ENCODE data around the gene SCN1B. TPM values are rescaled to one million over a fixed set of nuclear protein-coding genes. Genes with fewer than 3 reads are reported as not detected.

The SCN1B gene
- total RNA-seq, 4 donors from 2014 or later: 8.3 to 15.7 (median 12.8) TPM

DNA sequence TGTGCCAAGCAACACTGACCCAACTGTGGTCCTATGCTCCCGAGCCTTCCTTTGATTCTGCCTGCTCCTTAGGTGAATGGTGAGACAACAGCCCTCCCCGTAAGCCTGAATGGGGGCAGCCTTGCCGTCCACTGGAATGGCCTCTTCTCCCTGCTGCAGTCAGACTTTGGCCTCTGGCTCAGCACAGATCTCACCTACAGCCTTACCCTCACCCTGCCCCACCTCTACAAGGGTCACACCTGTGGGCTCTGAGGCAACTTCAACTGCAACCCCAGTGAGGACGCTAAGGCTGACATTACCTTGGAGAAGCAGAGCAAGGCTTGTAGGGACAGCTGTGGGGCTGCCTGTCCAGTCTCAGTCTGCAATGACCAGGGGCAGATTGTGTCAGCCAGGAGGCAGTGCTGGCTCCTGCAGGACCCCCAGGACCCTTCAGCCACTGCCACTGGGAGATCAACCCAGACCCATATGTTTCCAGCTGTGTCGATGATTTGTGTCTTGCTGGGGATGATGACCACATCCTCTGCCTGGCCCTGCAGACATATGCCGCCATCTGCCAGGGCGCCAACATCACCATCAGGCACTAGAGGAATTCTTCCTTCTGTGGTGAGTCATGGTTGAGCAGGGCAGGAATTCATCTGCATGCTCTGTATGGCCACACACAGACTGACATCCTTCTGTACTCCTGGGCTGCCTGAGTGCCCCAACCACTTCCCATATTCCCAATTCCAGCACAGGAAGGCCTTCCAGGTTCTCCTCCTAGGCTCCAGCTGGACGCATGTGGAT, 58.1 kb downstream of the SCN1B start:
- no peak overlapping the region for H3K27ac ChIP-seq (replicated peaks in 1 of 4)
- H3K27me3 ChIP-seq: peaks cover 0 to 47% (median 10%) of the 10 kb centered on the region in 4 donors
- no peak overlapping the region for H3K4me3 ChIP-seq
- WGBS: 77% methylated on average over 7 of the region's 8 CpGs
- H3K4me1 ChIP-seq: peaks cover 3 to 13% (median 11%) of the 10 kb centered on the region in 4 donors
- DNase-seq (ENCODE audit: extremely low spot score): no peak
- TF ChIP-seq EP300 (IDR thresholded peaks at IDR 0.05) (no peak), POLR2AphosphoS5 (IDR thresholded peaks at IDR 0.05) (no peak)
- TF ChIP-seq, protein P1, sequence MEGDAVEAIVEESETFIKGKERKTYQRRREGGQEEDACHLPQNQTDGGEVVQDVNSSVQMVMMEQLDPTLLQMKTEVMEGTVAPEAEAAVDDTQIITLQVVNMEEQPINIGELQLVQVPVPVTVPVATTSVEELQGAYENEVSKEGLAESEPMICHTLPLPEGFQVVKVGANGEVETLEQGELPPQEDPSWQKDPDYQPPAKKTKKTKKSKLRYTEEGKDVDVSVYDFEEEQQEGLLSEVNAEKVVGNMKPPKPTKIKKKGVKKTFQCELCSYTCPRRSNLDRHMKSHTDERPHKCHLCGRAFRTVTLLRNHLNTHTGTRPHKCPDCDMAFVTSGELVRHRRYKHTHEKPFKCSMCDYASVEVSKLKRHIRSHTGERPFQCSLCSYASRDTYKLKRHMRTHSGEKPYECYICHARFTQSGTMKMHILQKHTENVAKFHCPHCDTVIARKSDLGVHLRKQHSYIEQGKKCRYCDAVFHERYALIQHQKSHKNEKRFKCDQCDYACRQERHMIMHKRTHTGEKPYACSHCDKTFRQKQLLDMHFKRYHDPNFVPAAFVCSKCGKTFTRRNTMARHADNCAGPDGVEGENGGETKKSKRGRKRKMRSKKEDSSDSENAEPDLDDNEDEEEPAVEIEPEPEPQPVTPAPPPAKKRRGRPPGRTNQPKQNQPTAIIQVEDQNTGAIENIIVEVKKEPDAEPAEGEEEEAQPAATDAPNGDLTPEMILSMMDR (IDR thresholded peaks at IDR 0.05): no peak
- no peaks in the 10 kb centered on the region for H3K36me3 ChIP-seq
- intact Hi-C loops (cut with DNase I): no loop called here
- H3K9me3 ChIP-seq: no peaks in the 10 kb centered on the region

DNA sequence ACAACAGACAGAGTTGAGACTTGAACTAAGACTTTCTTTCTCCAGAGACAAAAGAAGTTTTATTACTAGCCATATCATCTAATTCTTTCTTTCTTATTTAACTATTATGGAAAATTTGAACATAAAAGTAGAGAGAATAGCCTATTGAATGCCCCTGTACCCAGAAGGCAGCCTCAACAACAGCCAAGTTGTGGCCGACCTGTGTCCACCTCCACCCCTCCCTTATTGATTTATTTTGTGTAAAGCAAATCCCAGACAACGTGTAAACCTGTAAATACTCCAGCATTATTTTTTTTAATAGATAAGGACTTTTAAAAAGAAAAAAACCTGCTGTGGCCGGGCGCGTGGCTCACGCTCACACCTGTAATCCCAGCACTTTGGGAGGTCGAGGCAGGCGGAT, 59.3 kb downstream of the SCN1B start:
- peaks cover 0 to 55% (median 10%) of the 10 kb centered on the region in 4 donors for H3K27me3 ChIP-seq
- H3K27ac ChIP-seq (replicated peaks in 1 of 4): no peak overlapping the region
- no peak overlapping the region for H3K4me3 ChIP-seq
- H3K4me1 ChIP-seq: peaks cover 3 to 13% (median 11%) of the 10 kb centered on the region in 4 donors
- no peak for DNase-seq (ENCODE audit: extremely low spot score)
- intact Hi-C loops (cut with DNase I): no loop called here
- no peaks in the 10 kb centered on the region for H3K36me3 ChIP-seq
- no peaks in the 10 kb centered on the region for H3K9me3 ChIP-seq
- TF ChIP-seq EP300 (IDR thresholded peaks at IDR 0.05): no peak
- no peak for TF ChIP-seq POLR2AphosphoS5 (IDR thresholded peaks at IDR 0.05)
- 87% methylated on average over 8 of the region's 8 CpGs for WGBS

Other genes starting within 250 kb of the SCN1B start
- gene ZNF30, start 103.6 kb upstream of the SCN1B start, total RNA-seq: 1 to 10 TPM; 1.3 to 9.6 (median 2.5) TPM
- gene ZNF792, start 66.2 kb upstream of the SCN1B start, total RNA-seq: 1 to 10 TPM; 4.6 to 8.4 (median 6.4) TPM
- 10 to 100 TPM; 27.8 to 55.3 (median 52.1) TPM for gene GRAMD1A, start 30.1 kb upstream of the SCN1B start, total RNA-seq
- gene HPN, start 11.3 kb downstream of the SCN1B start, total RNA-seq: under 1 TPM in 3 of 4 donors, not detected in 1; 0.33 to 0.86 (median 0.58) TPM
- gene FXYD3, start 85.4 kb downstream of the SCN1B start, total RNA-seq: 1 to 10 TPM in 3 of 4 donors, under 1 TPM in 1; 0.83 to 3.8 (median 3.1) TPM
- 10 to 100 TPM; 32.0 to 58.6 (median 49.2) TPM for gene LGI4, start 104.6 kb downstream of the SCN1B start, total RNA-seq
- gene FXYD1, start 108.4 kb downstream of the SCN1B start, total RNA-seq: 10 to 100 TPM; 44.4 to 92.6 (median 70.7) TPM
- under 1 TPM in 1 of 4 donors, not detected in 3; 0.71 TPM for gene FXYD7, start 112.8 kb downstream of the SCN1B start, total RNA-seq
- gene FXYD5, start 124.3 kb downstream of the SCN1B start, total RNA-seq: 10 to 100 TPM; 26.6 to 49.3 (median 43.0) TPM
- gene FAM187B, start 198.3 kb downstream of the SCN1B start, total RNA-seq: not detected
- gene LSR, start 218.5 kb downstream of the SCN1B start, total RNA-seq: 10 to 100 TPM in 2 of 4 donors, 1 to 10 TPM in 2; 5.1 to 19.2 (median 10.8) TPM
- gene USF2, start 238.5 kb downstream of the SCN1B start, total RNA-seq: 100 to 1,000 TPM; 111 to 122 (median 116) TPM